ENCODE measurements around the gene ULK4.

The ULK4 gene

GRCh38 chr3:41742121-41742520 is 219.8 kb downstream of the ULK4 start:
- no peak overlapping the region for H2BK15ac ChIP-seq (replicated peaks; ENCODE audit: low read depth)
- H2BK5ac ChIP-seq (ENCODE audit: low read length): no peak overlapping the region
- no peaks in the 10 kb centered on the region for H3K27me3 ChIP-seq (ENCODE audit: insufficient read depth, low read length, poor library complexity)

GRCh38 chr3:41740374-41740886 is 221.5 kb downstream of the ULK4 start:
- no peak overlapping the region for H4K5ac ChIP-seq (ENCODE audit: low read length)
- no peaks in the 10 kb centered on the region for H3K27me3 ChIP-seq (ENCODE audit: insufficient read depth, low read length, poor library complexity)
- no peak overlapping the region for H2BK120ac ChIP-seq (ENCODE audit: low read depth, low read length)
- H3K23ac ChIP-seq (ENCODE audit: low read length): no peak overlapping the region
- H3K4me1 ChIP-seq (ENCODE audit: control insufficient read depth, low read depth, low read length): no peaks in the 10 kb centered on the region
- H3K27ac ChIP-seq (ENCODE audit: low read depth, low read length): no peak overlapping the region
- no peak overlapping the region for H3K4me3 ChIP-seq (ENCODE audit: low read length)
- H3K36me3 ChIP-seq (ENCODE audit: control insufficient read depth, insufficient read depth, low read length): no peaks in the 10 kb centered on the region
- no peaks in the 10 kb centered on the region for H3K79me1 ChIP-seq (ENCODE audit: low read length)
- no peak for DNase-seq
- H3K79me2 ChIP-seq (ENCODE audit: control insufficient read depth, insufficient read depth, low read length): no peaks in the 10 kb centered on the region
- H2AK5ac ChIP-seq (ENCODE audit: low read length): no peak overlapping the region
- WGBS (ENCODE audit: extremely low coverage, insufficient coverage, low lambda C conversion rate): no CpG with 5 or more reads among the region's 3 CpGs
- H3K56ac ChIP-seq (ENCODE audit: low read length): no peak overlapping the region
- H2BK5ac ChIP-seq (ENCODE audit: low read length): no peak overlapping the region
- no peak overlapping the region for H3K9ac ChIP-seq (ENCODE audit: low read length)
- H2BK15ac ChIP-seq (replicated peaks; ENCODE audit: low read depth): no peak overlapping the region
- no peak overlapping the region for H3K4ac ChIP-seq (ENCODE audit: low read depth, low read length)
- no peak overlapping the region for H3K4me2 ChIP-seq (ENCODE audit: low read length)
- H4K8ac ChIP-seq (ENCODE audit: low read depth, low read length): no peak overlapping the region
- no peak overlapping the region for H3K18ac ChIP-seq (ENCODE audit: low read length)

More at GRCh38 chr3:41742121-41742520, 219.8 kb downstream of the ULK4 start:
- Histone ChIP-seq H3K36me3 (ENCODE audit: control insufficient read depth, insufficient read depth, low read length) (no peaks in the 10 kb centered on the region), H2BK120ac (ENCODE audit: low read depth, low read length) (no peak overlapping the region), H2AK5ac (ENCODE audit: low read length) (no peak overlapping the region), H3K4me1 (ENCODE audit: control insufficient read depth, low read depth, low read length) (no peaks in the 10 kb centered on the region), H3K4me2 (ENCODE audit: low read length) (no peak overlapping the region), H3K23ac (ENCODE audit: low read length) (no peak overlapping the region), H3K4ac (ENCODE audit: low read depth, low read length) (no peak overlapping the region), H3K56ac (ENCODE audit: low read length) (no peak overlapping the region), H3K9ac (ENCODE audit: low read length) (no peak overlapping the region), H3K79me1 (ENCODE audit: low read length) (no peaks in the 10 kb centered on the region), H4K5ac (ENCODE audit: low read length) (no peak overlapping the region), H3K18ac (ENCODE audit: low read length) (no peak overlapping the region), H3K27ac (ENCODE audit: low read depth, low read length) (no peak overlapping the region), H3K79me2 (ENCODE audit: control insufficient read depth, insufficient read depth, low read length) (no peaks in the 10 kb centered on the region), H4K8ac (ENCODE audit: low read depth, low read length) (no peak overlapping the region), H3K4me3 (ENCODE audit: low read length) (no peak overlapping the region)
- DNase-seq: peak; percentile 46

- no peak overlapping the region for H2BK120ac ChIP-seq (ENCODE audit: low read depth, low read length)
- H2BK15ac ChIP-seq (replicated peaks; ENCODE audit: low read depth): no peak overlapping the region
- H3K27ac ChIP-seq (ENCODE audit: low read depth, low read length): no peak overlapping the region
- no peak overlapping the region for H3K4me2 ChIP-seq (ENCODE audit: low read length)
- no peak for DNase-seq
- H3K18ac ChIP-seq (ENCODE audit: low read length): no peak overlapping the region
- H3K4ac ChIP-seq (ENCODE audit: low read depth, low read length): no peak overlapping the region
- no CpG with 5 or more reads among the region's 3 CpGs for WGBS (ENCODE audit: extremely low coverage, insufficient coverage, low lambda C conversion rate)
- H3K36me3 ChIP-seq (ENCODE audit: control insufficient read depth, insufficient read depth, low read length): no peaks in the 10 kb centered on the region
- H4K8ac ChIP-seq (ENCODE audit: low read depth, low read length): no peak overlapping the region
- no peak overlapping the region for H2BK5ac ChIP-seq (ENCODE audit: low read length)
- no peak overlapping the region for H3K4me3 ChIP-seq (ENCODE audit: low read length)
- no peaks in the 10 kb centered on the region for H3K4me1 ChIP-seq (ENCODE audit: control insufficient read depth, low read depth, low read length)
- no peaks in the 10 kb centered on the region for H3K79me2 ChIP-seq (ENCODE audit: control insufficient read depth, insufficient read depth, low read length)
- H3K27me3 ChIP-seq (ENCODE audit: insufficient read depth, low read length, poor library complexity): no peaks in the 10 kb centered on the region
- no peak overlapping the region for H4K5ac ChIP-seq (ENCODE audit: low read length)
- no peak overlapping the region for H2AK5ac ChIP-seq (ENCODE audit: low read length)
- no peak overlapping the region for H3K23ac ChIP-seq (ENCODE audit: low read length)
- H3K79me1 ChIP-seq (ENCODE audit: low read length): no peaks in the 10 kb centered on the region
- no peak overlapping the region for H3K56ac ChIP-seq (ENCODE audit: low read length)
- H3K9ac ChIP-seq (ENCODE audit: low read length): no peak overlapping the region
Observed at GRCh38 chr3:41726891-41727290, 235.0 kb downstream of the ULK4 start.

- H3K4me1 ChIP-seq (ENCODE audit: control insufficient read depth, low read depth, low read length): no peaks in the 10 kb centered on the region
Observed at GRCh38 chr3:41717641-41718040, 244.3 kb downstream of the ULK4 start.

GRCh38 chr3:41716471-41716870 is 245.4 kb downstream of the ULK4 start:
- H2BK15ac ChIP-seq (replicated peaks; ENCODE audit: low read depth): no peak overlapping the region
- WGBS (ENCODE audit: extremely low coverage, insufficient coverage, low lambda C conversion rate): no CpG with 5 or more reads among the region's 1 CpG
- H2BK5ac ChIP-seq (ENCODE audit: low read length): no peak overlapping the region
- no peak overlapping the region for H3K9ac ChIP-seq (ENCODE audit: low read length)
- no peak overlapping the region for H2AK5ac ChIP-seq (ENCODE audit: low read length)
- H3K4me2 ChIP-seq (ENCODE audit: low read length): no peak overlapping the region
- no peak overlapping the region for H3K23ac ChIP-seq (ENCODE audit: low read length)
- H2BK120ac ChIP-seq (ENCODE audit: low read depth, low read length): no peak overlapping the region
- no peaks in the 10 kb centered on the region for H3K4me1 ChIP-seq (ENCODE audit: control insufficient read depth, low read depth, low read length)
- no peak for DNase-seq
- H4K8ac ChIP-seq (ENCODE audit: low read depth, low read length): no peak overlapping the region
- H3K4ac ChIP-seq (ENCODE audit: low read depth, low read length): no peak overlapping the region
- H3K18ac ChIP-seq (ENCODE audit: low read length): no peak overlapping the region
- H3K36me3 ChIP-seq (ENCODE audit: control insufficient read depth, insufficient read depth, low read length): no peaks in the 10 kb centered on the region
- no peaks in the 10 kb centered on the region for H3K27me3 ChIP-seq (ENCODE audit: insufficient read depth, low read length, poor library complexity)
- no peak overlapping the region for H3K56ac ChIP-seq (ENCODE audit: low read length)
- no peaks in the 10 kb centered on the region for H3K79me1 ChIP-seq (ENCODE audit: low read length)
- no peaks in the 10 kb centered on the region for H3K79me2 ChIP-seq (ENCODE audit: control insufficient read depth, insufficient read depth, low read length)
- no peak overlapping the region for H4K5ac ChIP-seq (ENCODE audit: low read length)
- no peak overlapping the region for H3K27ac ChIP-seq (ENCODE audit: low read depth, low read length)
- no peak overlapping the region for H3K4me3 ChIP-seq (ENCODE audit: low read length)

More at GRCh38 chr3:41717641-41718040, 244.3 kb downstream of the ULK4 start:
- no peaks in the 10 kb centered on the region for H3K36me3 ChIP-seq (ENCODE audit: control insufficient read depth, insufficient read depth, low read length)
- no peak overlapping the region for H2BK120ac ChIP-seq (ENCODE audit: low read depth, low read length)
- H3K4ac ChIP-seq (ENCODE audit: low read depth, low read length): no peak overlapping the region
- H2BK15ac ChIP-seq (replicated peaks; ENCODE audit: low read depth): no peak overlapping the region
- H4K5ac ChIP-seq (ENCODE audit: low read length): no peak overlapping the region
- no peak overlapping the region for H3K4me3 ChIP-seq (ENCODE audit: low read length)
- H2AK5ac ChIP-seq (ENCODE audit: low read length): no peak overlapping the region
- WGBS (ENCODE audit: extremely low coverage, insufficient coverage, low lambda C conversion rate): no CpG with 5 or more reads among the region's 6 CpGs
- no peak overlapping the region for H4K8ac ChIP-seq (ENCODE audit: low read depth, low read length)
- no peak overlapping the region for H3K56ac ChIP-seq (ENCODE audit: low read length)
- no peaks in the 10 kb centered on the region for H3K79me2 ChIP-seq (ENCODE audit: control insufficient read depth, insufficient read depth, low read length)
- no peak overlapping the region for H3K4me2 ChIP-seq (ENCODE audit: low read length)
- no peak overlapping the region for H2BK5ac ChIP-seq (ENCODE audit: low read length)
- no peak overlapping the region for H3K27ac ChIP-seq (ENCODE audit: low read depth, low read length)
- no peaks in the 10 kb centered on the region for H3K79me1 ChIP-seq (ENCODE audit: low read length)
- DNase-seq: no peak
- H3K9ac ChIP-seq (ENCODE audit: low read length): no peak overlapping the region
- no peak overlapping the region for H3K18ac ChIP-seq (ENCODE audit: low read length)
- no peaks in the 10 kb centered on the region for H3K27me3 ChIP-seq (ENCODE audit: insufficient read depth, low read length, poor library complexity)
- no peak overlapping the region for H3K23ac ChIP-seq (ENCODE audit: low read length)

- Histone ChIP-seq H3K79me1 (ENCODE audit: low read length) (no peaks in the 10 kb centered on the region), H3K9ac (ENCODE audit: low read length) (no peak overlapping the region), H3K23ac (ENCODE audit: low read length) (no peak overlapping the region), H2BK15ac (replicated peaks; ENCODE audit: low read depth) (no peak overlapping the region), H3K4ac (ENCODE audit: low read depth, low read length) (no peak overlapping the region), H3K56ac (ENCODE audit: low read length) (no peak overlapping the region), H3K36me3 (ENCODE audit: control insufficient read depth, insufficient read depth, low read length) (no peaks in the 10 kb centered on the region), H3K4me1 (ENCODE audit: control insufficient read depth, low read depth, low read length) (no peaks in the 10 kb centered on the region), H2BK120ac (ENCODE audit: low read depth, low read length) (no peak overlapping the region), H4K5ac (ENCODE audit: low read length) (no peak overlapping the region), H3K27me3 (ENCODE audit: insufficient read depth, low read length, poor library complexity) (no peaks in the 10 kb centered on the region), H3K18ac (ENCODE audit: low read length) (no peak overlapping the region), H4K8ac (ENCODE audit: low read depth, low read length) (no peak overlapping the region), H3K4me3 (ENCODE audit: low read length) (no peak overlapping the region), H2BK5ac (ENCODE audit: low read length) (no peak overlapping the region), H3K4me2 (ENCODE audit: low read length) (no peak overlapping the region), H3K27ac (ENCODE audit: low read depth, low read length) (no peak overlapping the region), H3K79me2 (ENCODE audit: control insufficient read depth, insufficient read depth, low read length) (no peaks in the 10 kb centered on the region), H2AK5ac (ENCODE audit: low read length) (no peak overlapping the region)
- peak; percentile 30 for DNase-seq
- WGBS (ENCODE audit: extremely low coverage, insufficient coverage, low lambda C conversion rate): no CpG with 5 or more reads among the region's 3 CpGs
Observed at GRCh38 chr3:41715376-41715775, 246.5 kb downstream of the ULK4 start.

Data from mesendoderm (in vitro differentiated cells).